A673 (cell line): Measurements from ENCODE around the gene GABRB1. TPM values are rescaled to one million over a fixed set of nuclear protein-coding genes. Genes with fewer than 3 reads are reported as not detected.

Experiments
- BruUV-seq: library from RNA; stranded (reverse); fragments of 400-500 nt; replicated peaks from 2 replicates; lab custom pipeline; 2021; lab: Mats Ljungman, UMichigan
- CTCF ChIA-PET: fragments of 300-600 bp; sonication (Branson Sonifier 250); formaldehyde crosslinking; loops from one replicate; lab custom pipeline; 2022; ENCODE audit warnings: antibody characterized with exemption; lab: Charles Lee
- POLR2A ChIA-PET: fragments of 300-600 bp; sonication (Branson Sonifier 250); formaldehyde crosslinking; loops from one replicate; lab custom pipeline; 2022; ENCODE audit warnings: antibody characterized with exemption; ENCODE audit not compliant: low non-redundant PET; lab: Charles Lee
- DNase-seq: peaks from one replicate; pipeline ENCODE4 v3.0.0-alpha.2; 2015; ENCODE audit warnings: low spot score
- H3K27ac ChIP-seq: fragments of 200-600 bp; sonication (generic); 2 replicates; pipeline ENCODE4 v1.5.1; 2016; ENCODE audit warnings: mixed run types, low read depth, mild to moderate bottlenecking, mixed read lengths, antibody characterized with exemption, low read length; ENCODE audit not compliant: poor library complexity, severe bottlenecking
- H3K27me3 ChIP-seq: fragments of 200-600 bp; sonication (generic); replicated peaks from 2 replicates; pipeline ENCODE4 v1.6.1; 2017; ENCODE audit warnings: mixed run types, low read depth, mild to moderate bottlenecking, mixed read lengths, antibody characterized with exemption, low read length; ENCODE audit not compliant: insufficient read depth, poor library complexity
- H3K36me3 ChIP-seq: fragments of 200-600 bp; sonication (generic); 2 replicates; pipeline ENCODE4 v1.6.1; 2016; ENCODE audit warnings: mixed run types, mild to moderate bottlenecking, mixed read lengths, antibody characterized with exemption, low read length; ENCODE audit not compliant: insufficient read depth, poor library complexity, severe bottlenecking
- H3K4me1 ChIP-seq: fragments of 200-600 bp; sonication (generic); 2 replicates; pipeline ENCODE4 v1.6.1; 2017; ENCODE audit warnings: mixed run types, mild to moderate bottlenecking, mixed read lengths, antibody characterized with exemption, low read length; ENCODE audit not compliant: insufficient read depth, poor library complexity, severe bottlenecking
- H3K4me3 ChIP-seq: fragments of 200-600 bp; sonication (generic); 2 replicates; pipeline ENCODE4 v1.5.1; 2016; ENCODE audit warnings: low read depth, mixed run types, mild to moderate bottlenecking, mixed read lengths, low read length; ENCODE audit not compliant: poor library complexity, severe bottlenecking
- H3K9me3 ChIP-seq: fragments of 200-600 bp; sonication (generic); 2 replicates; pipeline ENCODE4 v1.6.1; 2016; ENCODE audit warnings: mixed run types, low read depth, mild to moderate bottlenecking, mixed read lengths, antibody characterized with exemption, low read length; ENCODE audit not compliant: poor library complexity, severe bottlenecking
- CTCF ChIP-seq: fragments of 300-800, 200-600 bp; sonication (generic); conservative IDR thresholded peaks from 2 replicates; pipeline ENCODE4 v1.5.1; 2017; ENCODE audit warnings: low read depth, mild to moderate bottlenecking, antibody characterized with exemption, low read length, moderate library complexity, mixed read lengths
- EZH2 ChIP-seq: fragments of 200-600 bp; sonication (generic); IDR thresholded peaks from 2 replicates; pipeline ENCODE4 v1.6.1; 2017; ENCODE audit warnings: borderline replicate concordance, low read depth, mild to moderate bottlenecking, mixed read lengths, antibody characterized with exemption, low read length; ENCODE audit not compliant: poor library complexity, severe bottlenecking
- intact Hi-C: fragments of 100-400 bp; cut with micrococcal nuclease; formaldehyde crosslinking; loops from one replicate; pipeline ENCODE4 v1.10.0; 2022; ENCODE audit not compliant: unreplicated experiment
- total RNA-seq: library from RNA; stranded (reverse); gene quantifications from 2 replicates; pipeline ENCODE4 v1.2.3, GENCODE V29; 2021

Gene GABRB1
- total RNA-seq, 1 experiment from 2014 or later, result 1.0 TPM

GRCh38 chr4:47061435-47061834 lies 30.1 kb downstream of the GABRB1 start:
- Histone ChIP-seq H3K27ac (no peak overlapping the region), H3K4me3 (no peak overlapping the region), H3K9me3 (no peaks in the 10 kb centered on the region), H3K4me1 (no peaks in the 10 kb centered on the region), H3K27me3 (peaks cover 3% of the 10 kb centered on the region), H3K36me3 (no peaks in the 10 kb centered on the region)
- TF ChIP-seq EZH2 (no peak), CTCF (no peak)
- ChIA-PET POLR2A (interaction anchor here (0.6 kb wide), 1 partner anchor 218 kb away, joined by 4 read pairs; no protein-coding TSS in a partner anchor), CTCF (no interaction called here)
- intact Hi-C loops, result no loop called here
- no peak for DNase-seq
- no TSS peak for BruUV-seq

- H3K27me3 ChIP-seq, result peaks cover 3% of the 10 kb centered on the region
- intact Hi-C loops, result no loop called here
- ChIA-PET CTCF (no interaction called here), POLR2A (interaction anchor here (0.8 kb wide), 1 partner anchor 12 kb away, joined by 4 read pairs; no protein-coding TSS in a partner anchor)
- no TSS peak for BruUV-seq
- H3K27ac ChIP-seq, result no peak overlapping the region
- DNase-seq, result no peak
- H3K4me3 ChIP-seq, result no peak overlapping the region
- no peaks in the 10 kb centered on the region for H3K36me3 ChIP-seq
- H3K4me1 ChIP-seq, result no peaks in the 10 kb centered on the region
- TF ChIP-seq EZH2, result no peak
- TF ChIP-seq CTCF, result no peak
- H3K9me3 ChIP-seq, result no peaks in the 10 kb centered on the region
These were observed 33.7 kb downstream of the GABRB1 start for GRCh38 chr4:47065051-47065481.

DNA sequence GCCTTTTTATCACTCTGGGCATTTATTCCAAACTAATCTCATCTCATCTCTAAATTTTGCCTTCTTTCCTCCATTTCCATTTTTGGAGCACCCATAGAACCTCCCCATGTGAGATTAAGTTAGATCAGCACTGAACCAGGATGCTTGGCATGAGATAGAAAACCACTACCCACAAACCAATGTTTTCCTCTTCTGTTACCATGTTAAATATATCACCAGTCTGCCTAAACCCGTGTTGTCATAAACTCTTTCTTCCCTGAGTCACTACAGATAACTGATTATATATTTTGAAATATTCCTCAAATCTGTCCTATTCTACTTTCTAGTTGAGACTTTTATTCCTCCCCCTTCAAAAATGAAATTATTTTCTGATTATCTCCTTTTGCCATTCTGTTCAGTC lies 37.6 kb downstream of the GABRB1 start:
- H3K27me3 ChIP-seq, result no peaks in the 10 kb centered on the region

More for the DNA sequence above, 37.6 kb downstream of the GABRB1 start:
- no peak for DNase-seq
- peaks cover 29% of the 10 kb centered on the region for H3K4me1 ChIP-seq
- intact Hi-C loops, result no loop called here
- H3K9me3 ChIP-seq, result no peaks in the 10 kb centered on the region
- H3K36me3 ChIP-seq, result no peaks in the 10 kb centered on the region
- ChIA-PET CTCF (no interaction called here), POLR2A (no interaction called here)
- no peak for TF ChIP-seq CTCF
- no peak for TF ChIP-seq EZH2
- no peak overlapping the region for H3K27ac ChIP-seq
- no TSS peak for BruUV-seq
- H3K4me3 ChIP-seq, result no peak overlapping the region
